H1 (cell line): ENCODE measurements around the gene PTPRR. TPM values are rescaled to one million over a fixed set of nuclear protein-coding genes. Genes with fewer than 3 reads are reported as not detected.

Experiments used
- CREB1 ChIP-seq: IDR thresholded peaks from 2 replicates; pipeline ENCODE4 v1.6.1; 2012; ENCODE audit warnings: inconsistent platforms
- CTCF ChIP-seq, 3 experiments: IDR thresholded peaks; 1 replicate in 2 of 3; 2 replicates in 1 of 3; pipeline versions ENCODE4 v1.5.1 to v1.6.1; 2011; ENCODE audit warnings: low read length in 3 of 3, mild to moderate bottlenecking in 3 of 3, inconsistent platforms in 2 of 3, low read depth in 1 of 3, moderate library complexity in 1 of 3; ENCODE audit not compliant: insufficient read depth in 1 of 3; ENCODE audit errors: control extremely low read depth in 1 of 3
- MAFK ChIP-seq: IDR thresholded peaks from 2 replicates; pipeline ENCODE4 v1.6.1; 2012; ENCODE audit warnings: low read depth, mild to moderate bottlenecking, improper control_type of control experiment, low read length
- RAD21 ChIP-seq, 2 experiments: IDR thresholded peaks in 1 of 2; conservative IDR thresholded peaks in 1 of 2; 2 replicates each; pipeline ENCODE4 v1.6.1; 2011; ENCODE audit warnings: low read depth in 2 of 2, low read length in 2 of 2, improper control_type of control experiment in 1 of 2, inconsistent platforms in 1 of 2, mild to moderate bottlenecking in 1 of 2, moderate library complexity in 1 of 2
- SP1 ChIP-seq: IDR thresholded peaks from 2 replicates; pipeline ENCODE4 v1.6.1; 2011; ENCODE audit warnings: low read depth, low read length
- SP2 ChIP-seq: IDR thresholded peaks from 2 replicates; pipeline ENCODE4 v1.6.1; 2012; ENCODE audit warnings: mild to moderate bottlenecking, low read length, inconsistent platforms
- SUZ12 ChIP-seq: fragments of 200-600 bp; sonication (generic); IDR thresholded peaks from 2 replicates; pipeline ENCODE4 v1.6.1; 2012; ENCODE audit warnings: mild to moderate bottlenecking, inconsistent platforms, low read length, moderate library complexity, mixed read lengths
- polyA plus RNA-seq, 7 experiments: library from polyadenylated mRNA; depleted of rRNA in 3 of 7; stranded (reverse) in 5 of 7; unstranded in 2 of 7; fragments of >200 nt in 5 of 7; fragments of 200-250 nt in 2 of 7; gene quantifications; 1 replicate in 5 of 7; 2 replicates in 1 of 7; 4 replicates in 1 of 7; pipeline versions ENCODE4 v1.2.1 to v1.2.3, GENCODE V29; 2011 to 2013; ENCODE audit warnings: missing spikeins in 2 of 7, mixed read lengths in 2 of 7
- total RNA-seq: library from RNA; stranded (reverse); fragmentation: NEBNext Ultra II Directional; extraction: Animal tissue kit (Norgen Biotek cat#: 25700); gene quantifications from 2 replicates; pipeline ENCODE4 v1.2.1, GENCODE V29; 2021

Gene PTPRR
- total and polyA plus RNA-seq, 2 of the 8 experiments (the other 6 are each of a cell fraction or from before 2014, with no cell fraction given), result 0.07 to 0.35 TPM

- no peak for TF ChIP-seq CTCF (IDR thresholded peaks at IDR 0.05; ENCODE audit: control extremely low read depth in 1 of 3, insufficient read depth in 1 of 3, low read depth in 1 of 3, low read length in 3 of 3)
- no peak for TF ChIP-seq CREB1
- no peak for TF ChIP-seq SUZ12
- no peak for TF ChIP-seq SP1
- TF ChIP-seq MAFK, result no peak
- no peak for TF ChIP-seq RAD21 (IDR thresholded peaks at IDR 0.05 in 1 of 2, conservative IDR thresholded peaks at IDR 0.05 in 1 of 2; ENCODE audit: low read depth in 2 of 2, low read length in 2 of 2)
- TF ChIP-seq SP2, result no peak
- TF ChIP-seq, all 59 proteins: peak for 0
Measured at GRCh38 chr12:70698345-70698744, 222.2 kb downstream of the PTPRR start (continued).
